K562 (cell line): Measurements from ENCODE around the gene ASB7. TPM values are rescaled to one million over a fixed set of nuclear protein-coding genes. Genes with fewer than 3 reads are reported as not detected.
A peak's percentile ranks its signal among the peaks of the same experiment; 100 is the strongest.

ENCODE experiments used
- C11orf30 ChIP-seq: fragments of 450-650 bp; IDR thresholded peaks from 2 replicates; pipeline ENCODE4 v1.6.1; 2016; ENCODE audit warnings: low read depth, mild to moderate bottlenecking
- CHD2 ChIP-seq: IDR thresholded peaks from 2 replicates; pipeline ENCODE4 v1.6.1; 2011; ENCODE audit warnings: low read depth, low read length
- CREB1 ChIP-seq, 2 experiments: sonication (generic) in 1 of 2; formaldehyde crosslinking in 1 of 2; IDR thresholded peaks; 2 replicates each; pipeline versions ENCODE4 v1.6.1 to v1.8.0; 2012 to 2022; ENCODE audit warnings: inconsistent platforms in 1 of 2, mild to moderate bottlenecking in 1 of 2, missing genetic modification reagents in 1 of 2, moderate library complexity in 1 of 2
- DIDO1 ChIP-seq: fragments of 450-650 bp; IDR thresholded peaks from 2 replicates; pipeline ENCODE4 v1.6.1; 2016; ENCODE audit warnings: low read depth, missing biosample characterization, missing genetic modification characterization
- HDAC1 ChIP-seq, 2 experiments: fragments of 450-650 bp; IDR thresholded peaks; 2 replicates each; pipeline ENCODE4 v1.6.1; 2016 to 2017; ENCODE audit warnings: inconsistent platforms in 1 of 2, mild to moderate bottlenecking in 1 of 2, moderate library complexity in 1 of 2
- KLF16 ChIP-seq: IDR thresholded peaks from 2 replicates; pipeline ENCODE4 v1.6.1; 2016; ENCODE audit warnings: antibody characterized with exemption
- MTA1 ChIP-seq: fragments of 450-650 bp; IDR thresholded peaks from 2 replicates; pipeline ENCODE4 v1.6.1; 2017; ENCODE audit warnings: borderline replicate concordance
- MTA3 ChIP-seq: fragments of 450-650 bp; formaldehyde crosslinking; IDR thresholded peaks from 2 replicates; pipeline ENCODE4 v1.6.1; 2017; ENCODE audit warnings: mild to moderate bottlenecking, borderline replicate concordance
- SMAD4 ChIP-seq: fragments of 250-450 bp; sonication (Bioruptor Pico); conservative IDR thresholded peaks from 2 replicates; pipeline ENCODE4 v1.8.0; 2021; ENCODE audit warnings: inconsistent platforms, mild to moderate bottlenecking, moderate library complexity
- SP1 ChIP-seq: sonication (generic); formaldehyde crosslinking; IDR thresholded peaks from 2 replicates; pipeline ENCODE4 v1.8.1; 2022; ENCODE audit warnings: mild to moderate bottlenecking, missing genetic modification reagents
- ZFX ChIP-seq: sonication (generic); formaldehyde crosslinking; IDR thresholded peaks from 2 replicates; pipeline ENCODE4 v1.8.0; 2022; ENCODE audit warnings: mild to moderate bottlenecking, missing genetic modification reagents, moderate library complexity
- polyA plus RNA-seq, 8 experiments: library from polyadenylated mRNA; depleted of rRNA in 4 of 8; stranded (reverse) in 5 of 8; unstranded in 3 of 8; fragments of >200 nt; fragmentation: Nextera tagmentation in 2 of 8; fragmentation: Illumina TruSeq in 1 of 8; extraction: Ambion mirVana in 2 of 8; extraction: Trizol in 1 of 8; gene quantifications; 2 replicates each; pipeline versions ENCODE4 v1.2.1 to v1.2.3, GENCODE V29; 2011 to 2014; ENCODE audit warnings: inconsistent platforms in 1 of 8, missing spikeins in 1 of 8
- total RNA-seq, 7 experiments: library from RNA; depleted of rRNA in 6 of 7; stranded (reverse); fragments of >200 nt in 6 of 7; fragmentation: Illumina TruSeq in 2 of 7; extraction: Trizol in 2 of 7; gene quantifications; 2 replicates each; pipeline versions ENCODE4 v1.2.1 to v1.2.3, GENCODE V29; 2011 to 2021; ENCODE audit warnings: low replicate concordance in 1 of 7
- TF ChIP-seq, protein P1 (sequence below): fragments of 250-450 bp; sonication (Bioruptor Pico); IDR thresholded peaks from 2 replicates; pipeline ENCODE4 v1.5.0; 2020; ENCODE audit warnings: mild to moderate bottlenecking
- TF ChIP-seq, protein P2 (sequence below): fragments of 250-450 bp; sonication (Bioruptor Pico); IDR thresholded peaks from 2 replicates; pipeline ENCODE4 v1.5.0; 2021; ENCODE audit warnings: mild to moderate bottlenecking, borderline replicate concordance
- TF ChIP-seq, protein P3 (sequence below): fragments of 450-650 bp; formaldehyde crosslinking; IDR thresholded peaks from 2 replicates; pipeline ENCODE4 v1.4.0; 2020; ENCODE audit warnings: mild to moderate bottlenecking, moderate library complexity
- TF ChIP-seq, protein P4 (sequence below): fragments of 200-800 bp; sonication (Bioruptor generic); IDR thresholded peaks from 2 replicates; pipeline ENCODE4 v1.6.1; 2017; ENCODE audit warnings: missing genetic modification characterization, missing compliant biosample characterization
- TF ChIP-seq, protein P5 (sequence below): fragments of 450-650 bp; IDR thresholded peaks from 2 replicates; pipeline ENCODE4 v1.6.1; 2018; ENCODE audit not compliant: partially characterized antibody

Gene ASB7
- total and polyA plus RNA-seq, 9 of the 15 experiments (the other 6 are each of a cell fraction or from before 2014, with no cell fraction given): 1.8 to 10.1 (median 6.8) TPM

DNA sequence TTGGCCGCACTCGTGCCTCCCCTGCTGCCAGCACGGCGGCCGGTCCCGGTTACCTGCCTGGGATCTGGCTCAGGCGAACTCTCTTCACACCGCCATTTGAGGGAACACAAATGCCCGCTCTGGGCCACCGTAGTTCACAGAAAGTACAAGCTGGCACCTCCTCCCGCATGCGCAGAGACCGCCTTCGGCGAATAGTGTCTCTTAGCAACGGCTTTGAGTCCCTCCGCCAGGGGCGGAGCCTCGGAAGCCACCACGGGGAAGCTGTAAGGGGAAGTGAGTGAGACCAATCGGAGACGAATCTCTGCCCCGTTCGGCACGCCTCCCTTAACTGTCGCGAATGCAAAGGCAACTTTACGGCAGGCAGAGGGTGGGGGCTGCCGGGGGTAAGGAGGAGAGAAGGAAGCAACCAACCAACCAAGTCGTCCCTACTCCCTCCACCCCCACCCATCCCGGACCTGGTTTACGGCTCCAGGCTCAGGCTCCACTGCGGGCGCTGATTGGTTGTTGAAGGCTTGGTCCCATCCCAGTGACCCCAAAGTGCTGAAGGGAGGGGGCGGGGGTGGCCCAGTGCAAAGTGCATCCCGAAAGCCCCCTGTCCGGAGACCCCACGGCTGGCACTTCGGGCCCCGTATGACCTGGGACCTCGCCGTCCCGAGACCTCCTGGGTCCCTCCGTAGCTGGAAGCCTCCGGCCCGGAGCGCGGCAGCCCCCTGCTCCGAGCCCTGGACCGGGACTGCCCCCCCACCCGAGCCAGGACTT, at the start of gene ASB7, which contains the start of gene LINS1 (continued):
- TF ChIP-seq, protein P1, sequence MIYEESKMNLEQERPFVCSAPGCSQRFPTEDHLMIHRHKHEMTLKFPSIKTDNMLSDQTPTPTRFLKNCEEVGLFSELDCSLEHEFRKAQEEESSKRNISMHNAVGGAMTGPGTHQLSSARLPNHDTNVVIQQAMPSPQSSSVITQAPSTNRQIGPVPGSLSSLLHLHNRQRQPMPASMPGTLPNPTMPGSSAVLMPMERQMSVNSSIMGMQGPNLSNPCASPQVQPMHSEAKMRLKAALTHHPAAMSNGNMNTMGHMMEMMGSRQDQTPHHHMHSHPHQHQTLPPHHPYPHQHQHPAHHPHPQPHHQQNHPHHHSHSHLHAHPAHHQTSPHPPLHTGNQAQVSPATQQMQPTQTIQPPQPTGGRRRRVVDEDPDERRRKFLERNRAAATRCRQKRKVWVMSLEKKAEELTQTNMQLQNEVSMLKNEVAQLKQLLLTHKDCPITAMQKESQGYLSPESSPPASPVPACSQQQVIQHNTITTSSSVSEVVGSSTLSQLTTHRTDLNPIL (CRISPR knock-in tag): no peak
- TF ChIP-seq, protein P2, sequence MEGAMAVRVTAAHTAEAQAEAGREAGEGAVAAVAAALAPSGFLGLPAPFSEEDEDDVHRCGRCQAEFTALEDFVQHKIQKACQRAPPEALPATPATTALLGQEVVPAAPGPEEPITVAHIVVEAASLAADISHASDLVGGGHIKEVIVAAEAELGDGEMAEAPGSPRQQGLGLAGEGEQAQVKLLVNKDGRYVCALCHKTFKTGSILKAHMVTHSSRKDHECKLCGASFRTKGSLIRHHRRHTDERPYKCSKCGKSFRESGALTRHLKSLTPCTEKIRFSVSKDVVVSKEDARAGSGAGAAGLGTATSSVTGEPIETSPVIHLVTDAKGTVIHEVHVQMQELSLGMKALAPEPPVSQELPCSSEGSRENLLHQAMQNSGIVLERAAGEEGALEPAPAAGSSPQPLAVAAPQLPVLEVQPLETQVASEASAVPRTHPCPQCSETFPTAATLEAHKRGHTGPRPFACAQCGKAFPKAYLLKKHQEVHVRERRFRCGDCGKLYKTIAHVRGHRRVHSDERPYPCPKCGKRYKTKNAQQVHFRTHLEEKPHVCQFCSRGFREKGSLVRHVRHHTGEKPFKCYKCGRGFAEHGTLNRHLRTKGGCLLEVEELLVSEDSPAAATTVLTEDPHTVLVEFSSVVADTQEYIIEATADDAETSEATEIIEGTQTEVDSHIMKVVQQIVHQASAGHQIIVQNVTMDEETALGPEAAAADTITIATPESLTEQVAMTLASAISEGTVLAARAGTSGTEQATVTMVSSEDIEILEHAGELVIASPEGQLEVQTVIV (CRISPR knock-in tag): peak; percentile 98
- TF ChIP-seq, protein P3, sequence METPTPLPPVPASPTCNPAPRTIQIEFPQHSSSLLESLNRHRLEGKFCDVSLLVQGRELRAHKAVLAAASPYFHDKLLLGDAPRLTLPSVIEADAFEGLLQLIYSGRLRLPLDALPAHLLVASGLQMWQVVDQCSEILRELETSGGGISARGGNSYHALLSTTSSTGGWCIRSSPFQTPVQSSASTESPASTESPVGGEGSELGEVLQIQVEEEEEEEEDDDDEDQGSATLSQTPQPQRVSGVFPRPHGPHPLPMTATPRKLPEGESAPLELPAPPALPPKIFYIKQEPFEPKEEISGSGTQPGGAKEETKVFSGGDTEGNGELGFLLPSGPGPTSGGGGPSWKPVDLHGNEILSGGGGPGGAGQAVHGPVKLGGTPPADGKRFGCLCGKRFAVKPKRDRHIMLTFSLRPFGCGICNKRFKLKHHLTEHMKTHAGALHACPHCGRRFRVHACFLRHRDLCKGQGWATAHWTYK (CRISPR knock-in tag): peak; percentile 23; the same call in 1 of the 2 replicates
- TF ChIP-seq DIDO1 (0 out of 2 replicates have a peak, but pooled peaks have one; percentile 51), ZFX (CRISPR knock-in tag) (no peak), SP1 (CRISPR knock-in tag) (peak; percentile 85), C11orf30 (peak; percentile 83), MTA1 (0 out of 2 replicates have a peak, but pooled peaks have one; percentile 19), MTA3 (peak; percentile 99), CREB1 (IDR thresholded peaks at IDR 0.05) (peak; percentile 59), CREB1 (CRISPR knock-in tag; IDR thresholded peaks at IDR 0.05) (no peak), SMAD4 (0 out of 2 replicates have a peak, but pooled peaks have one; percentile 8), KLF16 (0 out of 2 replicates have a peak, but pooled peaks have one; percentile 36), HDAC1 (IDR thresholded peaks at IDR 0.05) (peak in 1 of 2 experiments; percentile 54; a peak in 1 of 4 replicates), CHD2 (peak; percentile 10; the same call in 1 of the 2 replicates)
- TF ChIP-seq, protein P4, sequence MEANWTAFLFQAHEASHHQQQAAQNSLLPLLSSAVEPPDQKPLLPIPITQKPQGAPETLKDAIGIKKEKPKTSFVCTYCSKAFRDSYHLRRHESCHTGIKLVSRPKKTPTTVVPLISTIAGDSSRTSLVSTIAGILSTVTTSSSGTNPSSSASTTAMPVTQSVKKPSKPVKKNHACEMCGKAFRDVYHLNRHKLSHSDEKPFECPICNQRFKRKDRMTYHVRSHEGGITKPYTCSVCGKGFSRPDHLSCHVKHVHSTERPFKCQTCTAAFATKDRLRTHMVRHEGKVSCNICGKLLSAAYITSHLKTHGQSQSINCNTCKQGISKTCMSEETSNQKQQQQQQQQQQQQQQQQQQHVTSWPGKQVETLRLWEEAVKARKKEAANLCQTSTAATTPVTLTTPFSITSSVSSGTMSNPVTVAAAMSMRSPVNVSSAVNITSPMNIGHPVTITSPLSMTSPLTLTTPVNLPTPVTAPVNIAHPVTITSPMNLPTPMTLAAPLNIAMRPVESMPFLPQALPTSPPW (CRISPR knock-in tag): peak; percentile 100
- TF ChIP-seq, protein P5, sequence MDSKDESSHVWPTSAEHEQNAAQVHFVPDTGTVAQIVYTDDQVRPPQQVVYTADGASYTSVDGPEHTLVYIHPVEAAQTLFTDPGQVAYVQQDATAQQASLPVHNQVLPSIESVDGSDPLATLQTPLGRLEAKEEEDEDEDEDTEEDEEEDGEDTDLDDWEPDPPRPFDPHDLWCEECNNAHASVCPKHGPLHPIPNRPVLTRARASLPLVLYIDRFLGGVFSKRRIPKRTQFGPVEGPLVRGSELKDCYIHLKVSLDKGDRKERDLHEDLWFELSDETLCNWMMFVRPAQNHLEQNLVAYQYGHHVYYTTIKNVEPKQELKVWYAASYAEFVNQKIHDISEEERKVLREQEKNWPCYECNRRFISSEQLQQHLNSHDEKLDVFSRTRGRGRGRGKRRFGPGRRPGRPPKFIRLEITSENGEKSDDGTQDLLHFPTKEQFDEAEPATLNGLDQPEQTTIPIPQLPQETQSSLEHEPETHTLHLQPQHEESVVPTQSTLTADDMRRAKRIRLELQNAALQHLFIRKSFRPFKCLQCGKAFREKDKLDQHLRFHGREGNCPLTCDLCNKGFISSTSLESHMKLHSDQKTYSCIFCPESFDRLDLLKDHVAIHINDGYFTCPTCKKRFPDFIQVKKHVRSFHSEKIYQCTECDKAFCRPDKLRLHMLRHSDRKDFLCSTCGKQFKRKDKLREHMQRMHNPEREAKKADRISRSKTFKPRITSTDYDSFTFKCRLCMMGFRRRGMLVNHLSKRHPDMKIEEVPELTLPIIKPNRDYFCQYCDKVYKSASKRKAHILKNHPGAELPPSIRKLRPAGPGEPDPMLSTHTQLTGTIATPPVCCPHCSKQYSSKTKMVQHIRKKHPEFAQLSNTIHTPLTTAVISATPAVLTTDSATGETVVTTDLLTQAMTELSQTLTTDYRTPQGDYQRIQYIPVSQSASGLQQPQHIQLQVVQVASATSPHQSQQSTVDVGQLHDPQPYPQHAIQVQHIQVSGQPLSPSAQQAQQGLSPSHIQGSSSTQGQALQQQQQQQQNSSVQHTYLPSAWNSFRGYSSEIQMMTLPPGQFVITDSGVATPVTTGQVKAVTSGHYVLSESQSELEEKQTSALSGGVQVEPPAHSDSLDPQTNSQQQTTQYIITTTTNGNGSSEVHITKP: peak; percentile 79
